Fibroblast of mammary gland (primary cell): ENCODE data around the gene NABP1.

Source experiments
- DNase-seq: peaks from one replicate; pipeline ENCODE4 v3.0.0-alpha.2; 2010; ENCODE audit warnings: low read depth
- H3K4me3 ChIP-seq: 2 replicates; pipeline ENCODE4 v1.5.1; 2011; ENCODE audit warnings: low read depth, mild to moderate bottlenecking, low read length, moderate library complexity; ENCODE audit not compliant: control insufficient read depth
- TF ChIP-seq, protein P1 (sequence below): conservative IDR thresholded peaks from 2 replicates; pipeline ENCODE4 v1.5.1; 2011; ENCODE audit warnings: low read depth, low read length, inconsistent platforms; ENCODE audit not compliant: control insufficient read depth, insufficient read depth

NABP1 gene

DNA sequence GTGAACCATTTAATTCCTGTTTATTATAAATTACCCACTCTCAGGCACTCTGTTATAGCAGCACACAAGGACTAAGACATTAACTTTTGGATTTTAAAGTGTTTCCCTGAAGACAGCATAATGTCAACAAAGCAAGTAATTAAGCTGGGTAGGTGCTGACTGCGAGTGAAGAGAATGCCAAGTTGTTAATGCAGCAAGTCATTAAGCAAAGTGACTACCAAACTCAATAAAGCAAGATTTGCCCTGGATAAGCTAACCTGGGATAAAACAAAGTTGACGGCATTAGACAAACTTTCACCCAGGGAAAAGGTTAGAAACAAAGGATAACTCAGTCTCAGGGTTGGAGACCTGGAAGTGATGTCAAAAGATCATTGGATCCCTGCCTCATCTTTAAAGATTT is 28.4 kb upstream of the NABP1 start:
- DNase-seq = no peak
- TF ChIP-seq, protein P1, sequence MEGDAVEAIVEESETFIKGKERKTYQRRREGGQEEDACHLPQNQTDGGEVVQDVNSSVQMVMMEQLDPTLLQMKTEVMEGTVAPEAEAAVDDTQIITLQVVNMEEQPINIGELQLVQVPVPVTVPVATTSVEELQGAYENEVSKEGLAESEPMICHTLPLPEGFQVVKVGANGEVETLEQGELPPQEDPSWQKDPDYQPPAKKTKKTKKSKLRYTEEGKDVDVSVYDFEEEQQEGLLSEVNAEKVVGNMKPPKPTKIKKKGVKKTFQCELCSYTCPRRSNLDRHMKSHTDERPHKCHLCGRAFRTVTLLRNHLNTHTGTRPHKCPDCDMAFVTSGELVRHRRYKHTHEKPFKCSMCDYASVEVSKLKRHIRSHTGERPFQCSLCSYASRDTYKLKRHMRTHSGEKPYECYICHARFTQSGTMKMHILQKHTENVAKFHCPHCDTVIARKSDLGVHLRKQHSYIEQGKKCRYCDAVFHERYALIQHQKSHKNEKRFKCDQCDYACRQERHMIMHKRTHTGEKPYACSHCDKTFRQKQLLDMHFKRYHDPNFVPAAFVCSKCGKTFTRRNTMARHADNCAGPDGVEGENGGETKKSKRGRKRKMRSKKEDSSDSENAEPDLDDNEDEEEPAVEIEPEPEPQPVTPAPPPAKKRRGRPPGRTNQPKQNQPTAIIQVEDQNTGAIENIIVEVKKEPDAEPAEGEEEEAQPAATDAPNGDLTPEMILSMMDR = no peak
- H3K4me3 ChIP-seq = no peak overlapping the region

DNA sequence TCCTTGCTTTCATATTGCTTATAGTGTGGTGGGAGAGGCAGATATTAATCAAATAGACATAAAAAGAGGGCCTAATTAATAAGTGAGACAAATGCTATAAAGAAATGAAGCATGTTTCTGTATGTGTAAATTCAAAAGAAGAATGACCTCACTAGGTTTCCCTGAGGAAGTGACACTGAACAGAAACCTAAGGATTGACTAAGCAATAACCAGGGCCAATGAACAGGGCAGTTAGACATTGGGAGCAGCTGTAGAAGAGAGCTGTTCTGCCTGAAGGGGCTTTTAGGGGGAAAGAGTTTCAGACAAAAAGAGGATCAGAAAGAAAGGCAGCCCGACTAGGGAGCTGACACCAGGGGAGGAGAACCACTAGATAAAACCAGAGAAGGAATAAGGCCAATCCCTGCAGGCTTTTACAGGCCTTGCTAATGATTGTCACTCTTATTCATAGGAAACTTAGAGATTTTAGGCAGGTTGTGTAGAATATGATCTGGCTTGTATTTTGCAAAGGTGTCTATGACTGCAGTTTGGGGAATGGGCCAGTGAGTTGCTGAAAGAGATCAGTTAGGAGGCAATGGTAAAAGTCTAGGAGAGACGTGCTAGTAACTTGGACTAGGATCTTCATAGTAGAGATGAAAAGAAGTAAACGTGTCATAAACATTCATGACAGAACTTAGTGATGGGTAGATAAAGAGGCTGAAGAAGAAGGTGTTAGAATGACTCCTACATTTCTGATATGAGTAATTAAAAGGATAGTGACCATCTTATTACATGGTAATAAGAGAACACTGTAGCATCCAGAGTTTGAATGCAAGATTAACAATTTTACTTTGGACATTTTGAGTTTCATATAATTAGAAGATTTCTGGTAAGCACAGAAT is 26.8 kb upstream of the NABP1 start:
- peak; percentile 28 for DNase-seq
- no peak overlapping the region for H3K4me3 ChIP-seq
- TF ChIP-seq, protein P1 = no peak

DNA sequence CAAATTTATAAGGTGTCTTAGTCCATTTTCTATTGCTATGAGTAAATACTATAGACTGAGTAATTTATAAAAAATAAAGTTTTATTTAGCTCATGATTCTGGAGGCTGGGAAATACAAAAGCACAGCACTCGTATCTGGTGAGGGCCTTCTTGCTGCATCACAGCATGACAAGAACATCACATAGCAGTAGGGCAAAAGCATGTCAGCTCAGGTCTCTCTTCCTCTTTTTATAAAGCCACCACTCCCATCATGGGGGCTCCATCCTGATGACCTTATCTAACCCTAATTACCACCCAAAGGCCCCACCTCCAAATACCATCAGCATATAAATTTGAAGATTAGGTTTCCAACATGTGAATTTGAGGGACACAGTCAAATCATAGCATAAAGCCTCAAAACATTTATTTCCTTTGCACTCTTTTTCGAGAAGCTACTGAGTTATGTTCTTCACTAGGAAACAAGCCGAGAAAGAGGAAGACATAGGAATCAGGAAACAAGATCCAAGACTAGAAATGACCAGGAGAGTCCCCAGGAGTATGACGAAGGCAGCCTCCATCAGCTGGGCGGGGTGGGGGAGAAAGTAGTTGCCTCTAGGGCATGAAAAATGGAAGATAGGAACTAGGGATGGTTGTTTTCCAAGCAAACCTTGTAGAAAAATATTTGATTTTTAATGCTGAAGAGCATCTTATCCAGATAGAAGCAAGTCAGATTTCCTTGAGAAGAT is 24.1 kb upstream of the NABP1 start:
- TF ChIP-seq, protein P1 = no peak
- DNase-seq = no peak
- no peak overlapping the region for H3K4me3 ChIP-seq

DNA sequence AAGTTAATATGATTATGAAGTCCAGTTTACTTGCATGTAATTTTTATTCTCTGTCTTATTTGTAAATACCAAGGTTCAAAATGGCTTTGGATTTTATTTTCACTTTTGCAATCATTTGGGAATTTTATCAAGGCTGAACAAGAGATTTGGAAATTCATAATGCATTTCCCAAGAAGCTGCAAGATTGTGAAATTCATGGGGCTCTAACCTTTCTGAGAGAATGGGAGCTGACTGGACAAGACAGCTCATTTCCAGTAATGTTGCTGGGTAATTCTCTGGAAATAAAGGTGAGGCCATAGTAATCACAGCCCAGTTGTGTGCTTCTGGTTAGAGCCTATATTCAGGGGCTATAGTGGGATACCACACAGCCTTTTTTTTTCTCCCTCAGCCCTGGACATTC is 21.5 kb upstream of the NABP1 start:
- TF ChIP-seq, protein P1 = no peak
- peak; percentile 94 for DNase-seq
- H3K4me3 ChIP-seq = no peak overlapping the region

DNA sequence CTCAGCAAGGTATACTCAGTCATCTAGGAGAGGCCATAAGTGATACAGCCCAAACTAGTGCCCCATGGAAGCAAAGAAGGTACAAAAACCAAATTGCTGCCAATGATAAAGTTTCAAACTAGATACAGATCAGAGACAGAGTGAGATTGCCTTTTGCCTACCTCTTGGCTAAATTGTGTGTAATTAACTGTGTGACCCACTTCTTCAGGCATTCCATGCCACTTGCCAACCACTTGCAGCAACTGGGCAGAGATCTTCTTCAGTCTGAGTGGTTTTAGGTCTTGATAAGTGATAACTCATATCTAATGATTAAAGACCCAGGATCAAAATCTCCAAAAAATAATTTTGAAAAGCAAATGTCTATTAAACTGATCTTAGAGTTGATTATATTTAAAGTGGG is 21.1 kb upstream of the NABP1 start:
- no peak for DNase-seq
- TF ChIP-seq, protein P1 = no peak
- H3K4me3 ChIP-seq = no peak overlapping the region

DNA sequence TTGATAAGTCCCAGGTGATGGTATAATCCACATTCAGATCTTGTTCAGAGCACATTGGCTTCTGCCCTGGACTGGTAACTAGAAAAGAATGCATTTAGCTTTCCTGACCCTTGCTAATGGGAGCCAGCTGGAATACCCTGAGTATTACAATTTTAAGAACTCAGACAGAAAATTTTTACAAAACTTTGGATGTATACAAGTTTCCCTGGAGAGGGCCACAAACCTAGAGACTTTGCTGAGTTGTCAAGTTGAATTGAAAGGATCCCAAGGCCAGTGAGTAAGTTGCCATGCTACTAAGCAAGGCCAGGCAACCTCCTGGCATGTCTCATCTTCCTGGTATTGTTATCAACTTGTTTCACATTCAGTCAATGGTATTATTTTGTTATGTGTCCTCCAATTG is 20.0 kb upstream of the NABP1 start:
- peak; percentile 85 for DNase-seq
- no peak overlapping the region for H3K4me3 ChIP-seq
- TF ChIP-seq, protein P1 = no peak
